ENCODE data around the gene GRB2.

Gene GRB2

DNA sequence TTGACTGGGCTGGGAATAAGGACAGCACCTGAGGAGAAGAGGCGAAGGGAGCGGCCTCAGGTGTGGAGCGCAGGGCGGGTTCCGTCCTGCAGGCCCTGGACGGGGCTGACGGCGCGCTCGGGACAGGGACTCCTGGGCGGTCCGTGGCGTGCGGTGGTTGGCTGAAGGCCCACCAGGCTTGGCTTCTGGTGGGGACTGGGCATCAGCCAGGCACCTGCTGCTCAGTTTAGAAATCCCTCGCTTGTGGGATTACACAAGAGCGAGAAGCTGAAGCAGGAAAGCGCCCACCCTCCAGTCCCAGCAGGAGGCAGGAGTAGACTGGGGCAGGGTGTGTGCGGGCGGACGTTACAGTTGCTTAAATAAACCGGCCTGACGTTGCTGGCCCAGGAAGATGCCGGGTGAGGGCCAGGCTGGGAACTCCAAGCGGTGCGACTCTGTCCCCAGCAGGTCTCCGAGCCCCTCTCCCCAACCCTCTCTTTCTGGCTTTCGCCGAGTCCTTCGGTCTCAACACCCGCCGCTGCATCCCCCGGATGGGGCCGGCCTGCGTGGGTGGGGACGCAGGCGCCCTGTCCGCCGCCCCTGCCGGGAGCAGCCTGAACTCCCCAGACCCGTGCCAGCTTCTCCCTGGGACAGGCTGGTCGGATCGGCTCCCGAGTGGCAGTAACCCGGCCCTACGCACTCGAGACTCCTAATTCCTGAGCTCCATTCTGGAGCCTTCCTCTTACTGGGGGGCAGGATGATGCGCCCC, 135.1 kb downstream of the GRB2 start:
- peak overlapping the region; percentile 76 for H3K4me3 ChIP-seq (ENCODE audit: low read depth, low read length)
- peak; percentile 73 for DNase-seq (ENCODE audit: low read depth)
- TF ChIP-seq, protein P1, sequence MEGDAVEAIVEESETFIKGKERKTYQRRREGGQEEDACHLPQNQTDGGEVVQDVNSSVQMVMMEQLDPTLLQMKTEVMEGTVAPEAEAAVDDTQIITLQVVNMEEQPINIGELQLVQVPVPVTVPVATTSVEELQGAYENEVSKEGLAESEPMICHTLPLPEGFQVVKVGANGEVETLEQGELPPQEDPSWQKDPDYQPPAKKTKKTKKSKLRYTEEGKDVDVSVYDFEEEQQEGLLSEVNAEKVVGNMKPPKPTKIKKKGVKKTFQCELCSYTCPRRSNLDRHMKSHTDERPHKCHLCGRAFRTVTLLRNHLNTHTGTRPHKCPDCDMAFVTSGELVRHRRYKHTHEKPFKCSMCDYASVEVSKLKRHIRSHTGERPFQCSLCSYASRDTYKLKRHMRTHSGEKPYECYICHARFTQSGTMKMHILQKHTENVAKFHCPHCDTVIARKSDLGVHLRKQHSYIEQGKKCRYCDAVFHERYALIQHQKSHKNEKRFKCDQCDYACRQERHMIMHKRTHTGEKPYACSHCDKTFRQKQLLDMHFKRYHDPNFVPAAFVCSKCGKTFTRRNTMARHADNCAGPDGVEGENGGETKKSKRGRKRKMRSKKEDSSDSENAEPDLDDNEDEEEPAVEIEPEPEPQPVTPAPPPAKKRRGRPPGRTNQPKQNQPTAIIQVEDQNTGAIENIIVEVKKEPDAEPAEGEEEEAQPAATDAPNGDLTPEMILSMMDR (conservative IDR thresholded peaks at IDR 0.05; ENCODE audit: low read depth, low read length), result peak; percentile 45

DNA sequence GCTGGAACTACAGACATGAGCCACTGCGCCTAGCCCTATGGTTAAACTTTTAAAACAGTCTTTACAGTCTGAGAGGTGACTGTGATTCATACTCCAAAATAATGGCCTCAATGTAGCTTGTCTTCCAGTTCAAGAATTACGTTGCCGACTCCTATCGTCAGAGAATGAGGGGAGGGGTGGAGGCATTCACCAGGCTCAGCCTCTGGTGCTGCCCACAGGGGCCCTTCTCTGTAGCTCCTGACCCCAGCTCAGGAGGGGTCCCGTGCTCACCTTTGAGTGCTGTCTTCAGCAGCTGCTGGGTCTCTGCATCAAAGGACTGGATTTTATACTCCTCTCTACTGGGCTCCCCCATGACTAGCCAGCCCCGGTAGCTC, 135.6 kb downstream of the GRB2 start:
- TF ChIP-seq, protein P1 (conservative IDR thresholded peaks at IDR 0.05; ENCODE audit: low read depth, low read length), result no peak
- peak overlapping the region; percentile 76 for H3K4me3 ChIP-seq (ENCODE audit: low read depth, low read length)
- no peak for DNase-seq (ENCODE audit: low read depth)

Measured in choroid plexus epithelial cell (primary cell).